Left forelimb (tissue), 1 donor: ENCODE results near the gene TUBGCP4.
A peak's percentile ranks its signal among the peaks of the same experiment; 100 is the strongest.
"Not testable (repeated sequence)": the region's sequence is repeated elsewhere in the genome, so short reads cannot be mapped to it uniquely, and the experiment has no call there.

Experiments
- DNase-seq: peaks from one replicate; pipeline ENCODE4 v3.0.0-alpha.2; 2018; ENCODE audit warnings: low spot score

The TUBGCP4 gene, protein sequence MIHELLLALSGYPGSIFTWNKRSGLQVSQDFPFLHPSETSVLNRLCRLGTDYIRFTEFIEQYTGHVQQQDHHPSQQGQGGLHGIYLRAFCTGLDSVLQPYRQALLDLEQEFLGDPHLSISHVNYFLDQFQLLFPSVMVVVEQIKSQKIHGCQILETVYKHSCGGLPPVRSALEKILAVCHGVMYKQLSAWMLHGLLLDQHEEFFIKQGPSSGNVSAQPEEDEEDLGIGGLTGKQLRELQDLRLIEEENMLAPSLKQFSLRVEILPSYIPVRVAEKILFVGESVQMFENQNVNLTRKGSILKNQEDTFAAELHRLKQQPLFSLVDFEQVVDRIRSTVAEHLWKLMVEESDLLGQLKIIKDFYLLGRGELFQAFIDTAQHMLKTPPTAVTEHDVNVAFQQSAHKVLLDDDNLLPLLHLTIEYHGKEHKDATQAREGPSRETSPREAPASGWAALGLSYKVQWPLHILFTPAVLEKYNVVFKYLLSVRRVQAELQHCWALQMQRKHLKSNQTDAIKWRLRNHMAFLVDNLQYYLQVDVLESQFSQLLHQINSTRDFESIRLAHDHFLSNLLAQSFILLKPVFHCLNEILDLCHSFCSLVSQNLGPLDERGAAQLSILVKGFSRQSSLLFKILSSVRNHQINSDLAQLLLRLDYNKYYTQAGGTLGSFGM

GRCh38 chr15:43370975-43371974, at the start of gene TUBGCP4, which contains the start of gene ZSCAN29:
Gene TUBGCP4, plus strand, starts transcription at chr15:43371101. Its CDS starts 254 bp downstream, at chr15:43371355.
Gene ZSCAN29, minus strand, starts transcription at chr15:43371043. Its CDS starts 1,130 bp downstream, at chr15:43369913.
- DNase-seq = peak; percentile 93

GRCh38 chr15:43325039-43325684, 45.7 kb upstream of the TUBGCP4 start:
- DNase-seq = no peak

- no peak for DNase-seq
Measured at GRCh38 chr15:43329217-43329959, 41.5 kb upstream of the TUBGCP4 start.

DNA sequence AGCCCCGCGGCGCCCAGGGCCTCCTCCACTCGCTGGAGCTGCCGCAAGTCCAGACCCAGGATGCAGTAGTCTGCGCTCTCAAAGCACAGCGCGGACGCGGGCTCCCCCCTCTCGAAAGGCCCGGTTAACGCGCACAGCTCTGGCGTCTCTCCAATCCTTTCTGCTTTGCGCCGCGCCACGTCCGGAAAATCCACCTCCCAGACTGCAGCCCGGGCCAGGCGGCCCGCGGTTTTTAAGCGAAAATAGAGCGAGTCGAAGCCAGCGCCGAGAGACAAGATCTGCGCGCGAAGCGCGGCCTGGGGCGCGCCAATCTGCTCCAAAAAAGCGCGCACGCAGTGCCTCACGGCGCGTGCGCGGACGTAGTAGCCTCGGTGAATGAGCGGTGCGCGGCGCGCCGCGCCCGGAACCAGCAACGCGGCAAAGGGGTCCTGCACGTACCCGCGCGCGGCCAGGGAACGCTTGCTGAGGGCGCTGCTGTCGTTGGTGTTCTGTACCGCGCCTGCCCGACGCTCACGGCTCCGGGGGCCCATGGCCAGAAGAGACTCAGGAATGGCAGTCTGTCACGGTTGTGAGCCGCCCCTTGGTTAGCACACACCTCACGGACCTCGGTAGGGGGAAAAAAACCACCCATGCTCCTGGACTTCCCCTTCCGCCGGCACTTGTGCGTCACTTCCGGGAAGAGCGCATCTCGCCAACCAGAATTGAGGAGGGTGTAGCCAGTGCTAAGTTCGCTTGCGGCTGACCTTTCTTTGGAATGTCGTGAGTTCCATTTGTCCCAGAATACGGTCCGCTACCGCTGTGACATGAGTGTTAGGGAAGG, 40.7 kb upstream of the TUBGCP4 start, which contains the start of gene LCMT2:
Gene LCMT2, minus strand, starts transcription at position 614 of the 820 bp plus-strand sequence. Its CDS starts 84 bp downstream, at position 530.
- DNase-seq = peak; percentile 96

- no peak for DNase-seq
Measured at GRCh38 chr15:43330780-43331087, 40.2 kb upstream of the TUBGCP4 start.

- DNase-seq = no peak
Measured at GRCh38 chr15:43346305-43346704, 24.6 kb upstream of the TUBGCP4 start.

DNA sequence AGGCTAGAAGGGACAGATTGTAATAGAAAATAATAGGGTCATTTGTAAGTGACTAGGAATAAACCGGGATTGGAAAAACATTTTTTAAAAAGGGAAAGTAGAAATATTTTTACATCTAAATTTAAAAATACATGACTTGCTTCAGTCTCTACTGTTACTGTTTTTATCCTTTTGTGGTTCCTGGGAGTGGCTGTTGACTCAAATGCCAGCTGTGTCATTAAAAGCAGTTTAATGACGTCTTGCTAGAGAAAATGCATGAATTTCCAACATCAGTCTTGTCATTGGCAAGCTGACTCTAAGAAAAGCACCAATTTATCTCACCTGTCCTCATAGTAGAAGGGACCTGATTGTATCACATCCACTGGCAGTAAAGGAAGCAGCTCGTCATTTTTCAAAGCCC, 23.8 kb upstream of the TUBGCP4 start:
- no peak for DNase-seq

GRCh38 chr15:43352693-43353382, 18.1 kb upstream of the TUBGCP4 start:
- DNase-seq = no peak

GRCh38 chr15:43360821-43361220, 10.1 kb upstream of the TUBGCP4 start:
- DNase-seq = no peak

GRCh38 chr15:43361313-43361903, 9.5 kb upstream of the TUBGCP4 start:
- DNase-seq = no peak

GRCh38 chr15:43370310-43370974, 459 bp upstream of the TUBGCP4 start:
- peak; percentile 72 for DNase-seq

DNA sequence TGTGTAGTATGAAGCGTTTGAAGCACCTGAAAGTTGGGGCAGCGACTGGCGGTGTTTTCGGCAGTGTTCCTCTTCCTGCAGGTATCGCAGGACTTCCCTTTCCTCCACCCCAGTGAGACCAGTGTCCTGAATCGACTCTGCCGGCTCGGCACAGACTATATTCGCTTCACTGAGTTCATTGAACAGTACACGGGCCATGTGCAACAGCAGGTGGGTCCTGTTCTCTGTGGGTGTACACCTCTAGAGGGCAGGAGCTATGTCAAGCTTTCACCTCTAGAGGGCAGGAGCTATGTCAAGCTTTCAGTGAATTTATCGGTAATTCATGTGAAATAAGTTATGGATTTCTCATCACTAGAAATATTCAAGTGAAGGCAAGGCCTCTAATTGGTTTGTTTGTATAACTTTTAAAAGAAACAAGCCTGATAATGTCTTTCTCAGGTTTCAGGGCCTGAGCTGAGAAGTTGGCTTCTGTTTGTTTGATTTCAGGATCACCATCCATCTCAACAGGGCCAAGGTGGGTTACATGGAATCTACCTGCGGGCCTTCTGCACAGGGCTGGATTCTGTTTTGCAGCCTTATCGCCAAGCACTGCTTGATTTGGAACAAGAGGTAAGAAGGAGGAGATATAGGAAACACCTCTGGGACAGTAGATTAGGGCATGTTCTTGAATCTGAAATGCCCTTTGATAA, 5.3 kb downstream of the TUBGCP4 start:
- DNase-seq = no peak

DNA sequence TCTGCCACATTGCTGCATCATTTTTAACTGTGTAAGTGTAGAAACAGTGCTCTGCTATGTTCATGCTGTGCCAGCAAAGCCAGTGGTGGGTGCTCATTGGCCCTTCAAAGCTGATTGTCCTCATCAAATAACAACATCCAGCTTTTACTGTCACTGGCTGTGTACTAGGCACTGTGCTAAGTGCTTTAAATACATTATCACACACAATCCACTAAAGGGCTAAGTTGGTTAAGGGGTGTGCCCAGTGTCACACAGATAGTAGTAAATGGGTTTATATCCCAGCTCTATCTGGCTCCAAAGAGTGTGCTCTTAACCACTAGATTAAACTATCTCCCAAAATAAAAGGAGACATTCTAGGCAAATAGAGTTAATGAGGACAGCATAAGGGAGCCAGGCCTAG, 7.7 kb downstream of the TUBGCP4 start:
- DNase-seq = no peak

DNA sequence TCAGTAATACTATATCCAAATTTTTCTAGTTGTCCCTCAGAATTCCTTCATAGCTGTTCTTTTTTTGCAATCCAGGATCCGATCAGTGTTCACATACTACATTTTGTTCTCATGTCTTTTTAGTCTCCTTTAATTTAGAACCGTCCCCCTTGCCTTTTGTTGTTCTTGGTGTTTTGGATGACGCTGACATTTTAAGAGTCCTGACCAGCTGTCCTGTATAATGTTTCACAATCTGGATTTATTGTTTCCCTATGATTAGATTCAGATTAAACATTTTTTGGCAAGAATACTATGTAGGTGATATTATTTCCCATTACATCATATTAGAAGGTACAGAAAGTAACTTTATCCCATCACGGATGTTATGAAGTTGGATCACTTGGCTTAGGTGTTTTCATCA, 11.4 kb downstream of the TUBGCP4 start:
- no peak for DNase-seq

DNA sequence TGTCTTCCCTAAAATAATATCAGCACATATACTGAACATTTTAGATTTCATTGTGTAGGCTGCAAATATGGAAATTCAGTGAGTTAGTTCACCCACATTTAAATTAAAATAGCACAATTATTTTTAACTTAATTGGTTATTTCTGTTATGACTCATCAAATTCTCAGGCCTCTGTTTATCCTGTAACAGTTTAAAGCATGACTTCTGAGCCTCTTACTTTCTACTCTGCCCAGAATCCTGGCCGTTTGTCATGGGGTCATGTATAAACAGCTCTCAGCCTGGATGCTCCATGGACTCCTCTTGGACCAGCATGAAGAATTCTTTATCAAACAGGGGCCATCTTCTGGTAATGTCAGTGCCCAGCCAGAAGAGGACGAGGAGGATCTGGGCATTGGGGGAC, 12.2 kb downstream of the TUBGCP4 start:
- no peak for DNase-seq

- DNase-seq = no peak
Measured at GRCh38 chr15:43390723-43391122, 19.8 kb downstream of the TUBGCP4 start.

- not testable (repeated sequence) for DNase-seq
Measured at GRCh38 chr15:43393592-43393991, 22.7 kb downstream of the TUBGCP4 start.

DNA sequence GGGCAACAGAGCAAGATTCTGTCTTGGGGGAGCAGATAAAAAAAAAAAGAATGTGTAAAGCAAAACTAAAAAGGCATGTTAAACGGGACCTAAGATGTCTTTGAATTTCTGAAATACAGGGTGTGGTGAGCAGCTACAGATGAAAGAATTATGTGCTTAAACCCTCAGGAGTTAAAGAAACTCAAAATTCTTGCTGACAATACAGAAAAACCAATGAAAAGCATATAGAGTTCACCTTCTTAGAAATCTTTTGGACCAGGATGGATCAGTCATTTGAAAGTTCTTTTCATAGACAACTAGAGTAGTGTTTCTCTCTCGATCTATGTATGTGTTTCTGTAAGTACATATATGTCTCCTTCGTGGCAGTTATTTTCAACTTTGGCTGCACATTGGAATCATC, 31.4 kb downstream of the TUBGCP4 start:
- no peak for DNase-seq
